ENCODE data around the gene ZNF774. TPM values are rescaled to one million over a fixed set of nuclear protein-coding genes. Genes with fewer than 3 reads are reported as not detected.
A peak's percentile ranks its signal among the peaks of the same experiment; 100 is the strongest.

Gene ZNF774
- total RNA-seq, 1 donor from 2014 or later: 9.5 TPM

DNA sequence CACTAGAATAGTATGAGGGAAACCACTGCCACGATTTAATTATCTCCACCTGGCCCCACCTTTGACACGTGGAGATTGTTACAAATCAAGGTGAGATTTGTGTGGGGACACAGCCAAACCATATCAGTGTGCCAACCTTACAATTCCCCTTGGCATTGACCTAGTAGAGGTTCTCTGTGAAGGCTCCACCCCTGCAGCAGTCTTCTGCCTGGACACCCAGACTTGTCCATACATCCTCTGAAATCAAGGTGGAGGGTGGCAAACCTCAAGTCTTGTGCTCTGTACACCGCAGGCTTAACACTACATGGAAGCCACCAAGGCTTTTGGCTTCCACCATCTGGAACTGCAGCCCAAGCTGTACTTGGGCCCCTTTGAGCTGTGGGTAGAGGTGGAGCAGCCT, 27.2 kb downstream of the ZNF774 start:
- no peak overlapping the region for H3K27ac Mint-ChIP-seq
- no peak overlapping the region for H3K4me3 Mint-ChIP-seq (ENCODE audit: low read depth)
- TF ChIP-seq, protein P1, sequence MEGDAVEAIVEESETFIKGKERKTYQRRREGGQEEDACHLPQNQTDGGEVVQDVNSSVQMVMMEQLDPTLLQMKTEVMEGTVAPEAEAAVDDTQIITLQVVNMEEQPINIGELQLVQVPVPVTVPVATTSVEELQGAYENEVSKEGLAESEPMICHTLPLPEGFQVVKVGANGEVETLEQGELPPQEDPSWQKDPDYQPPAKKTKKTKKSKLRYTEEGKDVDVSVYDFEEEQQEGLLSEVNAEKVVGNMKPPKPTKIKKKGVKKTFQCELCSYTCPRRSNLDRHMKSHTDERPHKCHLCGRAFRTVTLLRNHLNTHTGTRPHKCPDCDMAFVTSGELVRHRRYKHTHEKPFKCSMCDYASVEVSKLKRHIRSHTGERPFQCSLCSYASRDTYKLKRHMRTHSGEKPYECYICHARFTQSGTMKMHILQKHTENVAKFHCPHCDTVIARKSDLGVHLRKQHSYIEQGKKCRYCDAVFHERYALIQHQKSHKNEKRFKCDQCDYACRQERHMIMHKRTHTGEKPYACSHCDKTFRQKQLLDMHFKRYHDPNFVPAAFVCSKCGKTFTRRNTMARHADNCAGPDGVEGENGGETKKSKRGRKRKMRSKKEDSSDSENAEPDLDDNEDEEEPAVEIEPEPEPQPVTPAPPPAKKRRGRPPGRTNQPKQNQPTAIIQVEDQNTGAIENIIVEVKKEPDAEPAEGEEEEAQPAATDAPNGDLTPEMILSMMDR (IDR thresholded peaks at IDR 0.05; ENCODE audit: unreplicated experiment): no peak
- peaks cover 2% of the 10 kb centered on the region for H3K4me1 Mint-ChIP-seq (ENCODE audit: low read depth)
- DNase-seq (ENCODE audit: low spot score, unreplicated experiment): no peak
- no peaks in the 10 kb centered on the region for H3K27me3 Mint-ChIP-seq
- H3K36me3 Mint-ChIP-seq (ENCODE audit: insufficient read depth): peaks cover 5% of the 10 kb centered on the region
- peaks cover 10% of the 10 kb centered on the region for H3K9me3 Mint-ChIP-seq (ENCODE audit: low read depth)

DNA sequence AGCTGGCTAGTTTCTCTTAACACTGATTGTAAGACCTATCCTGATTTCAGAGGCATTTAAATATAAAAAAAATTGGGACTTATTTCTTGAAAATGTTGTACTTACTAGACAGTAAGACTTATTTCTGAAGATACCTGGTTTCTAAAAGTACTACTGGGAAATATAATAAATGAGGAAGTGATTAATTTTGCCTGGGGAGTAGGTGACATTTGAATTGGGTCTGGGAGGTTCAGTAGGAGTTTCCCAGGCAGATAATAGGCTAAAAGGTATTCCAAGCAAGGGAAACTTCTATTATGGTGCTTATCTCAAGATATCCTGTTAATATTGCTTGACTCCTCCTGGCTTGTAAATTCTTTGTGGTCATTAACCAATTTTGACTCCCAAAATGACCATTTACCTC, 29.4 kb downstream of the ZNF774 start:
- Mint-ChIP-seq H3K27ac (no peak overlapping the region), H3K4me3 (ENCODE audit: low read depth) (no peak overlapping the region), H3K27me3 (no peaks in the 10 kb centered on the region), H3K9me3 (ENCODE audit: low read depth) (peaks cover 7% of the 10 kb centered on the region), H3K4me1 (ENCODE audit: low read depth) (peaks cover 2% of the 10 kb centered on the region), H3K36me3 (ENCODE audit: insufficient read depth) (peaks cover 5% of the 10 kb centered on the region)
- TF ChIP-seq, protein P1 (IDR thresholded peaks at IDR 0.05; ENCODE audit: unreplicated experiment): no peak
- no peak for DNase-seq (ENCODE audit: low spot score, unreplicated experiment)

DNA sequence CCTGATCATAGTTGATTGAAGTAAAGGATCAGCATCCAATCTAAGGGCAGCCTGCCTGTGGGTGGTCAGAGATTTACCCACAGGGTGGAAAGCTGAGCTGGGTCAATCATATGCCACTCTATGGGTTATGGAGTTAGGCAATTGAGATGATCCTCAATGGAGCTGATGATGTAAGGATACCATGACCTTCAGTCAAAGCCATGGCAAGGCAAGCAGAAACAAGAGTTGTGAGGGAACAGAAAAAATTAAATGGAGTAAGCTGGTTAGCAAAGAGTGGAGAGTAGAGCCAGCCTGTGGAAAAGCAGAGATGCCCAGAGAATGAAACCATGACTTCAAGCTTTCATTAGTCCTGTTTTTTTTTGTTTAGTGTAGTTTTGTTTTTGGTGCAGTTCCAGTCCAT, 30.2 kb downstream of the ZNF774 start:
- TF ChIP-seq, protein P1 (IDR thresholded peaks at IDR 0.05; ENCODE audit: unreplicated experiment): no peak
- no peaks in the 10 kb centered on the region for H3K27me3 Mint-ChIP-seq
- peaks cover 7% of the 10 kb centered on the region for H3K9me3 Mint-ChIP-seq (ENCODE audit: low read depth)
- DNase-seq (ENCODE audit: low spot score, unreplicated experiment): no peak
- no peak overlapping the region for H3K4me3 Mint-ChIP-seq (ENCODE audit: low read depth)
- H3K27ac Mint-ChIP-seq: no peak overlapping the region
- H3K4me1 Mint-ChIP-seq (ENCODE audit: low read depth): peaks cover 2% of the 10 kb centered on the region
- H3K36me3 Mint-ChIP-seq (ENCODE audit: insufficient read depth): peaks cover 5% of the 10 kb centered on the region

DNA sequence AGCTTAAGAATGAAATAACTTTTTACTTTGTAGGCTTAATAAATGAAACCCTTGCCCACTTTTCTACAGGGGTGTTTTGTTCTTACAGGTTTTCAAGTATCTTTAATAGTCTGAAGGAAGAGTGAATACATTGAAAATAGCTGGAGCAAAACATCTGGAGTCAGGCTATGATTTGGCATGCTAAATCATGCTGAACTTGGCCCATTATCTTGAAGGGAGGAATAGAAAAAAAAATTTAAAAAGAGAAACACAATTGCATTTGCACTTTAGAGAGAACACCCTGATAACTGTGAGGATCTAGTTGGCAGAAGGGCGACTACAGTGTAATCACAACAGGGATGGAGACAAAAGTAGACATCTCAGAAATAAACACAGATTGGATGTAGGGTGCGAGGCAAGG, 34.1 kb downstream of the ZNF774 start:
- Mint-ChIP-seq H3K4me1 (ENCODE audit: low read depth) (peaks cover 24% of the 10 kb centered on the region), H3K36me3 (ENCODE audit: insufficient read depth) (peaks cover 2% of the 10 kb centered on the region), H3K27me3 (no peaks in the 10 kb centered on the region), H3K9me3 (ENCODE audit: low read depth) (no peaks in the 10 kb centered on the region), H3K4me3 (ENCODE audit: low read depth) (no peak overlapping the region), H3K27ac (no peak overlapping the region)
- TF ChIP-seq, protein P1 (IDR thresholded peaks at IDR 0.05; ENCODE audit: unreplicated experiment): no peak
- no peak for DNase-seq (ENCODE audit: low spot score, unreplicated experiment)

DNA sequence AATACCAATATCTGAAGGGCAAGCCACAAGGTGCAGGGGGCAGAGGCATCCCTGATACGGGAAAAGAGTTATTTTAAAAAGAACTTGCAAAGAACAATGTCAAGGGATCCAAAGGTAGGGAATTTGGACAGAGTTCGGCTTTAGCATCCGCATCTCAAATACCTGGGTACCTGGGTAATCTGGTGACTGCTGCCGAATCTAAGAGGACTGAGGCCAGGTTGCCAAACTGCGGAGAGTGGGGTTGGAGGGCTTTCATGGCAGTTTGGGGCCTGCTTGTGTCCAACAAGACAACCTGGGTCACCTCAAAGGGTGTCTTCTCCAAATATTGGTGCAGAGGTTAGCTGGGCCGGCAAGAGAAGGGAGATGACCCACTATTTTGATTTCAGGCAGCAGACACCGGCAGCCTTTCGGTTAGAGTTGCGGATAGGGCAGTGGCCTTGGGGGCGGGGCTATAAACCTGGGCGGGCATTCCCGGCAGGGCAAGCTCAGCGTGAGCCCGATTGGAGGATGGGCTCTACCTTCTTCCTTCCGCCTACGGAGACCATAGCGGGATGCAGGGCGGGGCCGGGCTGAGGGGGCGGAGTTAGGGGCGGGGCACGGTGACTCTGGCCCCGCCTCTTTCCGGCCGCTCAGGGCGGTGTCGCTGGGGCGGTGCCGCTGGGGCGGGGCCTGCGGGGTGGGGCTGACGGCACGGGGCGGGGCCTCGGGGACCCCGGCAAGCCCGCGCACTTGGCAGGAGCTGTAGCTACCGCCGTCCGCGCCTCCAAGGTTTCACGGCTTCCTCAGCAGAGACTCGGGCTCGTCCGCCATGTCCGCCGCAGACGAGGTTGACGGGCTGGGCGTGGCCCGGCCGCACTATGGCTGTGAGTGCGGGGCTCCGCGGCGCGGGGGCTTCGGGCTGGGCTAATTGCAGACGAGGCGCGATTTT, 35.7 kb downstream of the ZNF774 start, which contains the start of gene IQGAP1:
TSS of gene IQGAP1 (plus strand) at position 709 of the 928 bp plus-strand sequence. CDS start at position 809, 100 bp downstream.
- DNase-seq (ENCODE audit: low spot score, unreplicated experiment): peak; percentile 92
- H3K27ac Mint-ChIP-seq: peak within 1 kb of the TSS; percentile 92
- H3K36me3 Mint-ChIP-seq (ENCODE audit: insufficient read depth): peaks cover 12% of the 10 kb centered on the region
- no peaks in the 10 kb centered on the region for H3K27me3 Mint-ChIP-seq
- no peaks in the 10 kb centered on the region for H3K9me3 Mint-ChIP-seq (ENCODE audit: low read depth)
- peak within 1 kb of the TSS; percentile 85 for H3K4me3 Mint-ChIP-seq (ENCODE audit: low read depth)
- H3K4me1 Mint-ChIP-seq (ENCODE audit: low read depth): peaks cover 34% of the 10 kb centered on the region
- TF ChIP-seq, protein P1 (IDR thresholded peaks at IDR 0.05; ENCODE audit: unreplicated experiment): no peak
